SK-N-SH (cell line): ENCODE measurements around the gene ESRRA. TPM values are rescaled to one million over a fixed set of nuclear protein-coding genes. Genes with fewer than 3 reads are reported as not detected.
A peak's percentile ranks its signal among the peaks of the same experiment; 100 is the strongest.

Experiments used
- CTCF ChIA-PET: fragments of 300-600, 350-600 bp; formaldehyde crosslinking; extraction: SDS; loops from one replicate; lab custom pipeline; 2021; lab: Yijun Ruan, JAX
- POLR2A ChIA-PET: fragments of 350-600 bp; sonication (Branson Sonifier 250); formaldehyde crosslinking; extraction: SDS; loops from one replicate; lab custom pipeline; 2020; ENCODE audit warnings: antibody characterized with exemption, inconsistent platforms; lab: Yijun Ruan, JAX
- DNase-seq: peaks from one replicate; pipeline ENCODE4 v3.0.0; 2012
- H2AFZ ChIP-seq: fragments of 200-600 bp; sonication (generic); 2 replicates; pipeline ENCODE4 v1.8.1; 2016; ENCODE audit warnings: antibody characterized with exemption, mild to moderate bottlenecking, low read depth
- H3F3A ChIP-seq: fragments of 200-600 bp; sonication (generic); replicated peaks from 2 replicates; pipeline ENCODE3; 2016; ENCODE audit warnings: antibody characterized with exemption, mild to moderate bottlenecking; ENCODE audit not compliant: insufficient read depth
- H3K27ac ChIP-seq, 2 experiments: fragments of 200-500 bp in 1 of 2; fragments of 200-600 bp in 1 of 2; sonication (Bioruptor generic) in 1 of 2; sonication (generic), shearing (Covaris generic) in 1 of 2; 2 replicates each; pipeline versions ENCODE4 v1.5.1 to v1.6.1; 2014 to 2016; ENCODE audit warnings: low read depth in 2 of 2, inconsistent platforms in 1 of 2, low read length in 1 of 2, mild to moderate bottlenecking in 1 of 2, mixed read lengths in 1 of 2
- H3K27me3 ChIP-seq: fragments of 200-600 bp; sonication (generic), shearing (Covaris generic); 2 replicates; pipeline ENCODE4 v1.6.1; 2016; ENCODE audit warnings: mixed run types; ENCODE audit not compliant: insufficient read depth
- H3K36me3 ChIP-seq, 2 experiments: fragments of 200-500 bp in 1 of 2; fragments of 200-600 bp in 1 of 2; sonication (Bioruptor generic) in 1 of 2; sonication (generic) in 1 of 2; replicated peaks in 1 of 2; 2 replicates each; pipeline versions ENCODE3 to v1.5.1; 2014 to 2016; ENCODE audit warnings: low read length in 1 of 2, mild to moderate bottlenecking in 1 of 2; ENCODE audit not compliant: insufficient read depth in 2 of 2, control insufficient read depth in 1 of 2
- H3K4me1 ChIP-seq, 2 experiments: fragments of 200-500 bp in 1 of 2; fragments of 200-600 bp in 1 of 2; sonication (Bioruptor generic) in 1 of 2; sonication (generic), shearing (Covaris generic) in 1 of 2; 2 replicates each; pipeline versions ENCODE4 v1.5.1 to v1.6.1; 2014 to 2016; ENCODE audit warnings: low read depth in 1 of 2, low read length in 1 of 2, mixed run types in 1 of 2; ENCODE audit not compliant: insufficient read depth in 2 of 2, control insufficient read depth in 1 of 2
- H3K4me2 ChIP-seq: fragments of 200-600 bp; sonication (generic), shearing (Covaris generic); 2 replicates; pipeline ENCODE4 v1.6.1; 2017; ENCODE audit warnings: mixed run types
- H3K4me3 ChIP-seq, 2 experiments: fragments of 200-500 bp in 1 of 2; fragments of 200-600 bp in 1 of 2; sonication (Bioruptor generic) in 1 of 2; sonication (generic), shearing (Covaris generic) in 1 of 2; 2 replicates each; pipeline versions ENCODE4 v1.5.1 to v1.8.1; 2014 to 2016; ENCODE audit warnings: low read depth in 2 of 2, inconsistent platforms in 1 of 2, low read length in 1 of 2, mild to moderate bottlenecking in 1 of 2, mixed read lengths in 1 of 2, moderate library complexity in 1 of 2
- H3K79me2 ChIP-seq: fragments of 200-600 bp; sonication (generic); 2 replicates; pipeline ENCODE4 v1.8.1; 2017; ENCODE audit warnings: mild to moderate bottlenecking; ENCODE audit not compliant: insufficient read depth
- H3K9ac ChIP-seq: fragments of 200-600 bp; sonication (generic); 2 replicates; pipeline ENCODE4 v1.6.1; 2017; ENCODE audit warnings: mixed run types
- H3K9me2 ChIP-seq: fragments of 200-600 bp; sonication (generic); 2 replicates; pipeline ENCODE4 v1.6.1; 2017; ENCODE audit warnings: mixed run types
- H3K9me3 ChIP-seq: fragments of 200-600 bp; sonication (generic); 2 replicates; pipeline ENCODE4 v1.6.1; 2017; ENCODE audit warnings: mixed run types, mild to moderate bottlenecking, moderate library complexity
- H4K20me1 ChIP-seq: fragments of 200-600 bp; sonication (generic); 2 replicates; pipeline ENCODE4 v1.6.1; 2017; ENCODE audit warnings: mild to moderate bottlenecking, mixed run types; ENCODE audit not compliant: insufficient read depth
- CHD2 ChIP-seq: fragments of 150-350 bp; IDR thresholded peaks from 2 replicates; pipeline ENCODE4 v1.6.1; 2018; ENCODE audit warnings: low read length; ENCODE audit not compliant: partially characterized antibody
- ELF1 ChIP-seq: IDR thresholded peaks from 2 replicates; pipeline ENCODE4 v1.4.0; 2012
- EZH2phosphoT487 ChIP-seq: fragments of 200-600 bp; sonication (generic); IDR thresholded peaks from 2 replicates; pipeline ENCODE4 v1.6.1; 2017; ENCODE audit warnings: low read depth, mixed run types, mild to moderate bottlenecking, antibody characterized with exemption, moderate library complexity, borderline replicate concordance
- FOSL2 ChIP-seq: IDR thresholded peaks from 2 replicates; pipeline ENCODE4 v1.4.0; 2012; ENCODE audit warnings: low read depth, mild to moderate bottlenecking, moderate library complexity, borderline replicate concordance
- FOXM1 ChIP-seq: IDR thresholded peaks from 2 replicates; pipeline ENCODE4 v1.4.0; 2012; ENCODE audit warnings: low read depth, mild to moderate bottlenecking
- MEF2A ChIP-seq: IDR thresholded peaks from 2 replicates; pipeline ENCODE4 v1.4.0; 2012; ENCODE audit warnings: low read depth, borderline replicate concordance
- MXI1 ChIP-seq: IDR thresholded peaks from 2 replicates; pipeline ENCODE4 v1.6.1; 2012; ENCODE audit warnings: mild to moderate bottlenecking, low read depth, low read length, improper control_type of control experiment
- NFIC ChIP-seq: IDR thresholded peaks from 2 replicates; pipeline ENCODE4 v1.4.0; 2012; ENCODE audit warnings: borderline replicate concordance
- NRF1 ChIP-seq: IDR thresholded peaks from 2 replicates; pipeline ENCODE4 v1.6.1; 2012; ENCODE audit warnings: low read depth, mild to moderate bottlenecking, low read length
- POLR2AphosphoS5 ChIP-seq: IDR thresholded peaks from 2 replicates; pipeline ENCODE4 v1.6.1; 2012; ENCODE audit warnings: low read depth, low read length
- RAD21 ChIP-seq: IDR thresholded peaks from 2 replicates; pipeline ENCODE4 v1.6.1; 2012; ENCODE audit warnings: mild to moderate bottlenecking, low read length
- RCOR1 ChIP-seq: fragments of 150-350 bp; IDR thresholded peaks from 2 replicates; pipeline ENCODE4 v1.6.1; 2017; ENCODE audit warnings: antibody characterized with exemption, low read length
- RFX5 ChIP-seq: IDR thresholded peaks from 2 replicates; pipeline ENCODE4 v1.6.1; 2012; ENCODE audit warnings: mild to moderate bottlenecking, improper control_type of control experiment, low read length
- SIN3A ChIP-seq: IDR thresholded peaks from 2 replicates; pipeline ENCODE4 v1.6.1; 2012; ENCODE audit warnings: low read depth, mild to moderate bottlenecking, low read length, moderate library complexity, borderline replicate concordance
- SMC3 ChIP-seq: IDR thresholded peaks from 2 replicates; pipeline ENCODE4 v1.6.1; 2012; ENCODE audit warnings: low read depth, low read length, improper control_type of control experiment
- TAF1 ChIP-seq: IDR thresholded peaks from 2 replicates; pipeline ENCODE4 v1.6.1; 2012; ENCODE audit warnings: low read depth, mild to moderate bottlenecking, low read length, moderate library complexity, borderline replicate concordance
- YY1 ChIP-seq: IDR thresholded peaks from 2 replicates; pipeline ENCODE4 v1.4.0; 2012; ENCODE audit warnings: low read depth, mild to moderate bottlenecking
- WGBS: methylation state at CpG from one replicate; pipeline ENCODE4 v1.1.6; 2017; ENCODE audit warnings: low lambda C conversion rate; 5-methylcytosine and 5-hydroxymethylcytosine counted together
- polyA plus RNA-seq, 3 experiments: library from polyadenylated mRNA; depleted of rRNA; stranded (reverse); fragments of >200 nt; gene quantifications; 2 replicates each; pipeline ENCODE4 v1.2.3, GENCODE V29; 2012
- TF ChIP-seq, protein P1 (sequence below): IDR thresholded peaks from 2 replicates; pipeline ENCODE4; 2012
- TF ChIP-seq, protein P2 (sequence below): IDR thresholded peaks from 2 replicates; pipeline ENCODE4 v1.4.0; 2012; ENCODE audit warnings: low read depth, borderline replicate concordance

ESRRA gene
- polyA plus RNA-seq, 1 of the 3 experiments (the other 2 are of a cell fraction): 27.8 TPM

DNA sequence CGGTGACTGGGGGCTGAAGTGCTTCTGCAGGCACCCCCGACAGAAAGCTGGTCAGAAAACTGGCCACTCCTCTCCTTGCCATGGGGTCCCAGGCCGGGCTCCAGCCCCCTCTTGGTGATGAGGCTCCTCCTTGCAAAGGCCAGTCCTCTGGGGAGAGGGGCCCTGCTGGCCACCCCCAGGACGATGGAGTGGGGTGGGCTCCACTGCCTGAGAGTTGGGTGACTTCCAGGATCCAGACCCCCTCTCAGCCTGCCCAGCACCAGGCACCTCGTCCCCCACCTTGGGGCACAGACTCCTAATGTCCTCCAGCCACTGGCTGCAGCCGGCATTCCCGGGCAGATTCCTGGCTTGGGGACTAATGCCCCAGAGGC is 53.2 kb downstream of the ESRRA start:
- no CpG with 5 or more reads among the region's 7 CpGs for WGBS

GRCh38 chr11:64358907-64359711 is 53.8 kb downstream of the ESRRA start, which contains the start of gene RPS6KA4:
TSS of gene RPS6KA4 (plus strand) at chr11:64359162. CDS start at chr11:64359236, 74 bp downstream.
- 1% methylated on average over 16 of the region's 70 CpGs for WGBS

More for the DNA sequence above, 53.2 kb downstream of the ESRRA start:
- H3K27ac ChIP-seq: peak overlapping the region; percentile 76 to 82
- H3K9ac ChIP-seq: peak overlapping the region; percentile 88
- H3K4me2 ChIP-seq: peak overlapping the region; percentile 93
- H3K79me2 ChIP-seq: peaks cover 31% of the 10 kb centered on the region
- peaks cover 22 to 28% of the 10 kb centered on the region in 2 experiments; a peak in 3 of 4 replicates for H3K4me1 ChIP-seq
- H3K36me3 ChIP-seq: peaks cover 10 to 28% of the 10 kb centered on the region in 2 experiments
- ChIA-PET POLR2A (interaction anchor here (1.0 kb wide), 1 partner anchor 14 kb away, joined by 5 read pairs; no protein-coding TSS in a partner anchor), CTCF (interaction anchor here (1.2 to 1.3 kb wide), 2 partner anchors 33 to 55 kb away, joined by 3 read pairs; no protein-coding TSS in a partner anchor)
- no peaks in the 10 kb centered on the region for H3K9me3 ChIP-seq
- H3K27me3 ChIP-seq: no peaks in the 10 kb centered on the region
- peak overlapping the region; percentile 78; the same call in 1 of the 2 replicates for H2AFZ ChIP-seq
- DNase-seq: no peak
- TF ChIP-seq NRF1 (no peak), RFX5 (no peak), MXI1 (no peak), SMC3 (no peak), FOSL2 (no peak), NFIC (no peak), FOXM1 (no peak), ELF1 (no peak), SIN3A (no peak), RAD21 (no peak), EZH2phosphoT487 (no peak), MEF2A (no peak)
- TF ChIP-seq, protein P1, sequence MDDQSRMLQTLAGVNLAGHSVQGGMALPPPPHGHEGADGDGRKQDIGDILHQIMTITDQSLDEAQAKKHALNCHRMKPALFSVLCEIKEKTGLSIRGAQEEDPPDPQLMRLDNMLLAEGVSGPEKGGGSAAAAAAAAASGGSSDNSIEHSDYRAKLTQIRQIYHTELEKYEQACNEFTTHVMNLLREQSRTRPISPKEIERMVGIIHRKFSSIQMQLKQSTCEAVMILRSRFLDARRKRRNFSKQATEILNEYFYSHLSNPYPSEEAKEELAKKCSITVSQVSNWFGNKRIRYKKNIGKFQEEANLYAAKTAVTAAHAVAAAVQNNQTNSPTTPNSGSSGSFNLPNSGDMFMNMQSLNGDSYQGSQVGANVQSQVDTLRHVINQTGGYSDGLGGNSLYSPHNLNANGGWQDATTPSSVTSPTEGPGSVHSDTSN: no peak
- TF ChIP-seq, protein P2, sequence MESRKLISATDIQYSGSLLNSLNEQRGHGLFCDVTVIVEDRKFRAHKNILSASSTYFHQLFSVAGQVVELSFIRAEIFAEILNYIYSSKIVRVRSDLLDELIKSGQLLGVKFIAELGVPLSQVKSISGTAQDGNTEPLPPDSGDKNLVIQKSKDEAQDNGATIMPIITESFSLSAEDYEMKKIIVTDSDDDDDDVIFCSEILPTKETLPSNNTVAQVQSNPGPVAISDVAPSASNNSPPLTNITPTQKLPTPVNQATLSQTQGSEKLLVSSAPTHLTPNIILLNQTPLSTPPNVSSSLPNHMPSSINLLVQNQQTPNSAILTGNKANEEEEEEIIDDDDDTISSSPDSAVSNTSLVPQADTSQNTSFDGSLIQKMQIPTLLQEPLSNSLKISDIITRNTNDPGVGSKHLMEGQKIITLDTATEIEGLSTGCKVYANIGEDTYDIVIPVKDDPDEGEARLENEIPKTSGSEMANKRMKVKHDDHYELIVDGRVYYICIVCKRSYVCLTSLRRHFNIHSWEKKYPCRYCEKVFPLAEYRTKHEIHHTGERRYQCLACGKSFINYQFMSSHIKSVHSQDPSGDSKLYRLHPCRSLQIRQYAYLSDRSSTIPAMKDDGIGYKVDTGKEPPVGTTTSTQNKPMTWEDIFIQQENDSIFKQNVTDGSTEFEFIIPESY: no peak
- H3K4me3 ChIP-seq: peak overlapping the region; percentile 93
- H3F3A ChIP-seq: peaks cover 15% of the 10 kb centered on the region
- no peaks in the 10 kb centered on the region for H3K9me2 ChIP-seq
- H4K20me1 ChIP-seq: 0 out of 2 replicates have a peak, but pooled peaks cover 5% of the 10 kb centered on the region

More at GRCh38 chr11:64358907-64359711, 53.8 kb downstream of the ESRRA start, which contains the start of gene RPS6KA4:
- peak within 1 kb of the TSS; percentile 76 to 82 for H3K27ac ChIP-seq
- ChIA-PET CTCF (interaction anchor here (0.6 to 1.7 kb wide), 10 partner anchors 13 to 490 kb away, joined by 3 to 4 read pairs (median 3); partner anchors contain the start of genes PRDX5 and TRMT112), POLR2A (interaction anchor here (0.6 to 1.1 kb wide), 3 partner anchors 13 to 47 kb away, joined by 3 to 5 read pairs (median 5); partner anchors contain the start of gene TRMT112)
- H3K4me1 ChIP-seq: peaks cover 22 to 28% of the 10 kb centered on the region in 2 experiments; a peak in 3 of 4 replicates
- peak within 1 kb of the TSS; percentile 93 for H3K4me2 ChIP-seq
- peak within 1 kb of the TSS; percentile 78 for H2AFZ ChIP-seq
- H3K27me3 ChIP-seq: no peaks in the 10 kb centered on the region
- H3K4me3 ChIP-seq: peak within 1 kb of the TSS; percentile 93
- H4K20me1 ChIP-seq: 0 out of 2 replicates have a peak, but pooled peaks cover 5% of the 10 kb centered on the region
- H3F3A ChIP-seq: peaks cover 15% of the 10 kb centered on the region
- H3K9ac ChIP-seq: peak within 1 kb of the TSS; percentile 88
- no peaks in the 10 kb centered on the region for H3K9me2 ChIP-seq
- TF ChIP-seq SIN3A (0 out of 2 replicates have a peak, but pooled peaks have one; percentile 46), RAD21 (no peak), RCOR1 (no peak), YY1 (peak; percentile 53), POLR2AphosphoS5 (peak; percentile 70), MXI1 (peak; percentile 93), NRF1 (peak; percentile 24; the same call in 1 of the 2 replicates), FOSL2 (peak; percentile 26), TAF1 (0 out of 2 replicates have a peak, but pooled peaks have one; percentile 18), CHD2 (no peak)
- DNase-seq: peak; percentile 95
- H3K9me3 ChIP-seq: no peaks in the 10 kb centered on the region
- peaks cover 14 to 33% of the 10 kb centered on the region in 2 experiments for H3K36me3 ChIP-seq
- peaks cover 31% of the 10 kb centered on the region for H3K79me2 ChIP-seq
